WTC11 (cell line): ENCODE data around the gene DENND6A. TPM values are rescaled to one million over a fixed set of nuclear protein-coding genes. Genes with fewer than 3 reads are reported as not detected.

Experiments
- ATAC-seq: fragments of 200-7000 bp; cut with Tn5 transposase; 2 replicates; pipeline ENCODE4 v1.10.0; 2021; ENCODE audit warnings: mild to moderate bottlenecking, moderate library complexity
- CTCF ChIA-PET: fragments of 300-600 bp; sonication (Branson Sonifier 250); formaldehyde crosslinking; loops from one replicate; lab custom pipeline; 2021; ENCODE audit warnings: antibody characterized with exemption; lab: Charles Lee
- POLR2A ChIA-PET: fragments of 350-600 bp; sonication (Branson Sonifier 250); formaldehyde crosslinking; loops from one replicate; lab custom pipeline; 2021; ENCODE audit warnings: antibody characterized with exemption; lab: Charles Lee
- DNase-seq: peaks from one replicate; pipeline ENCODE4 v3.0.0; 2021; ENCODE audit warnings: low spot score
- H3K27ac Mint-ChIP-seq: 2 replicates; pipeline ENCODE4 v1.8.0; 2021; ENCODE audit warnings: mixed read lengths
- H3K27me3 Mint-ChIP-seq: 2 replicates; pipeline ENCODE4 v1.8.0; 2021; ENCODE audit warnings: low read depth, mild to moderate bottlenecking, moderate library complexity, mixed read lengths
- H3K36me3 Mint-ChIP-seq: 2 replicates; pipeline ENCODE4 v1.8.0; 2021; ENCODE audit warnings: mixed read lengths
- H3K4me1 Mint-ChIP-seq: 2 replicates; pipeline ENCODE4 v1.8.0; 2022; ENCODE audit warnings: mixed read lengths
- H3K4me3 Mint-ChIP-seq: 2 replicates; pipeline ENCODE4 v1.8.0; 2021; ENCODE audit warnings: mild to moderate bottlenecking, moderate library complexity, mixed read lengths
- H3K9me3 Mint-ChIP-seq: 2 replicates; pipeline ENCODE4 v1.8.0; 2021; ENCODE audit warnings: mixed read lengths
- ATF1 ChIP-seq: sonication (generic); formaldehyde crosslinking; IDR thresholded peaks from 2 replicates; pipeline ENCODE4 v1.8.1; 2023; ENCODE audit warnings: mild to moderate bottlenecking, moderate library complexity, missing genetic modification reagents
- EMX1 ChIP-seq: fragments of 250-450 bp; sonication (Bioruptor Pico); IDR thresholded peaks from 2 replicates; pipeline ENCODE4 v1.8.0; 2021; ENCODE audit warnings: mild to moderate bottlenecking
- FOXP1 ChIP-seq: sonication (generic); formaldehyde crosslinking; IDR thresholded peaks from 2 replicates; pipeline ENCODE4 v1.8.0; 2022; ENCODE audit warnings: missing genetic modification reagents, mild to moderate bottlenecking, moderate library complexity, borderline replicate concordance
- NFATC4 ChIP-seq: fragments of 250-450 bp; sonication (Bioruptor Pico); IDR thresholded peaks from 2 replicates; pipeline ENCODE4 v1.9.0; 2021; ENCODE audit warnings: mild to moderate bottlenecking
- NR2C2 ChIP-seq: sonication (generic); formaldehyde crosslinking; IDR thresholded peaks from 2 replicates; pipeline ENCODE4 v1.8.0; 2022; ENCODE audit warnings: mild to moderate bottlenecking, missing genetic modification reagents
- TCF7 ChIP-seq: sonication (generic); formaldehyde crosslinking; IDR thresholded peaks from 2 replicates; pipeline ENCODE4 v1.8.0; 2022; ENCODE audit warnings: mild to moderate bottlenecking, low read depth, missing genetic modification reagents, moderate library complexity
- TP53 ChIP-seq: sonication (generic); formaldehyde crosslinking; IDR thresholded peaks from 2 replicates; pipeline ENCODE4 v1.8.1; 2023; ENCODE audit warnings: mild to moderate bottlenecking, missing genetic modification reagents
- ZNF317 ChIP-seq: sonication (generic); formaldehyde crosslinking; IDR thresholded peaks from 2 replicates; pipeline ENCODE4 v1.8.1; 2023; ENCODE audit warnings: low read depth, mild to moderate bottlenecking, moderate library complexity, missing genetic modification reagents, borderline replicate concordance
- total RNA-seq: library from RNA; stranded (reverse); gene quantifications from 3 replicates; pipeline ENCODE4 v1.2.3, GENCODE V29; 2021
- TF ChIP-seq, protein P1 (sequence below): fragments of 250-450 bp; sonication (Bioruptor Pico); IDR thresholded peaks from 2 replicates; pipeline ENCODE4 v1.9.0; 2021; ENCODE audit warnings: mild to moderate bottlenecking, borderline replicate concordance
- TF ChIP-seq, protein P2 (sequence below): sonication (generic); formaldehyde crosslinking; IDR thresholded peaks from 2 replicates; pipeline ENCODE4 v1.8.0; 2022; ENCODE audit warnings: mild to moderate bottlenecking, missing genetic modification reagents
- TF ChIP-seq, protein P3 (sequence below): sonication (generic); formaldehyde crosslinking; IDR thresholded peaks from 2 replicates; pipeline ENCODE4 v1.8.1; 2022; ENCODE audit warnings: missing genetic modification reagents, borderline replicate concordance
- TF ChIP-seq, protein P4 (sequence below): sonication (generic); formaldehyde crosslinking; IDR thresholded peaks from 2 replicates; pipeline ENCODE4 v1.8.1; 2022; ENCODE audit warnings: low read depth, mild to moderate bottlenecking, moderate library complexity, missing genetic modification reagents, borderline replicate concordance

The DENND6A gene
- total RNA-seq, 1 experiment from 2014 or later: 13.9 TPM

- Mint-ChIP-seq H3K27me3 (no peaks in the 10 kb centered on the region), H3K27ac (no peak overlapping the region), H3K4me1 (no peaks in the 10 kb centered on the region), H3K9me3 (no peaks in the 10 kb centered on the region), H3K36me3 (peaks cover 39% of the 10 kb centered on the region), H3K4me3 (no peak overlapping the region)
- ATAC-seq (no peak), DNase-seq (no peak)
- TF ChIP-seq ZNF317 (CRISPR knock-in tag) (no peak), TCF7 (CRISPR knock-in tag) (no peak)
- ChIA-PET CTCF (no interaction called here), POLR2A (no interaction called here)
These were observed 64.9 kb downstream of the DENND6A start for GRCh38 chr3:57627976-57628375.

DNA sequence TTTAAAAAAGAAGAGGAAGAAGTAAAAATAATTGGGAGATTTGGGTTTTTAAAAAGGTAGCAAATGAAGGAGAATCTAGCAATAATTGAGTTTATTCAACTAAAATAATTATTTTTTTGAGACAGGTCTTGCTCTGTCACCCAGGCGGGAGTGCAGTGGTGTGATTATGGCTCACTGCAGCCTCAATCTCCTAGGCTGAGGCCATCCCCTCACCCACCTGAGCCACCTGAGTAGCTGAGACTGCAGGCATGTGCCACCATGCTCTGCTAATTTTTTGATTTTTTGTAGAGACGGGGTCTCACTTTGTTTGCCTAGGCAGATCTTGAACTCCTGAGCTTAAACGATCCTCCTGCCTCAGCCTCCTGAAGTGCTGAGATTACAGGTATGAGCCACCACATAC lies 68.1 kb downstream of the DENND6A start:
- POLR2A ChIA-PET: no interaction called here
- H3K4me3 Mint-ChIP-seq: no peak overlapping the region
- TF ChIP-seq, protein P1, sequence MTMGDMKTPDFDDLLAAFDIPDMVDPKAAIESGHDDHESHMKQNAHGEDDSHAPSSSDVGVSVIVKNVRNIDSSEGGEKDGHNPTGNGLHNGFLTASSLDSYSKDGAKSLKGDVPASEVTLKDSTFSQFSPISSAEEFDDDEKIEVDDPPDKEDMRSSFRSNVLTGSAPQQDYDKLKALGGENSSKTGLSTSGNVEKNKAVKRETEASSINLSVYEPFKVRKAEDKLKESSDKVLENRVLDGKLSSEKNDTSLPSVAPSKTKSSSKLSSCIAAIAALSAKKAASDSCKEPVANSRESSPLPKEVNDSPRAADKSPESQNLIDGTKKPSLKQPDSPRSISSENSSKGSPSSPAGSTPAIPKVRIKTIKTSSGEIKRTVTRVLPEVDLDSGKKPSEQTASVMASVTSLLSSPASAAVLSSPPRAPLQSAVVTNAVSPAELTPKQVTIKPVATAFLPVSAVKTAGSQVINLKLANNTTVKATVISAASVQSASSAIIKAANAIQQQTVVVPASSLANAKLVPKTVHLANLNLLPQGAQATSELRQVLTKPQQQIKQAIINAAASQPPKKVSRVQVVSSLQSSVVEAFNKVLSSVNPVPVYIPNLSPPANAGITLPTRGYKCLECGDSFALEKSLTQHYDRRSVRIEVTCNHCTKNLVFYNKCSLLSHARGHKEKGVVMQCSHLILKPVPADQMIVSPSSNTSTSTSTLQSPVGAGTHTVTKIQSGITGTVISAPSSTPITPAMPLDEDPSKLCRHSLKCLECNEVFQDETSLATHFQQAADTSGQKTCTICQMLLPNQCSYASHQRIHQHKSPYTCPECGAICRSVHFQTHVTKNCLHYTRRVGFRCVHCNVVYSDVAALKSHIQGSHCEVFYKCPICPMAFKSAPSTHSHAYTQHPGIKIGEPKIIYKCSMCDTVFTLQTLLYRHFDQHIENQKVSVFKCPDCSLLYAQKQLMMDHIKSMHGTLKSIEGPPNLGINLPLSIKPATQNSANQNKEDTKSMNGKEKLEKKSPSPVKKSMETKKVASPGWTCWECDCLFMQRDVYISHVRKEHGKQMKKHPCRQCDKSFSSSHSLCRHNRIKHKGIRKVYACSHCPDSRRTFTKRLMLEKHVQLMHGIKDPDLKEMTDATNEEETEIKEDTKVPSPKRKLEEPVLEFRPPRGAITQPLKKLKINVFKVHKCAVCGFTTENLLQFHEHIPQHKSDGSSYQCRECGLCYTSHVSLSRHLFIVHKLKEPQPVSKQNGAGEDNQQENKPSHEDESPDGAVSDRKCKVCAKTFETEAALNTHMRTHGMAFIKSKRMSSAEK (CRISPR knock-in tag): no peak
- TF ChIP-seq TP53 (CRISPR knock-in tag): no peak
- peaks cover 32% of the 10 kb centered on the region for H3K36me3 Mint-ChIP-seq
- H3K27ac Mint-ChIP-seq: no peak overlapping the region
- H3K4me1 Mint-ChIP-seq: peaks cover 7% of the 10 kb centered on the region
- no peaks in the 10 kb centered on the region for H3K27me3 Mint-ChIP-seq
- CTCF ChIA-PET: no interaction called here
- ATAC-seq (no peak), DNase-seq (no peak)
- H3K9me3 Mint-ChIP-seq: no peaks in the 10 kb centered on the region

GRCh38 chr3:57622362-57622761 lies 70.5 kb downstream of the DENND6A start:
- POLR2A ChIA-PET: no interaction called here
- Mint-ChIP-seq H3K27me3 (no peaks in the 10 kb centered on the region), H3K9me3 (peaks cover 5% of the 10 kb centered on the region), H3K36me3 (peaks cover 16% of the 10 kb centered on the region), H3K4me1 (peaks cover 7% of the 10 kb centered on the region), H3K27ac (no peak overlapping the region), H3K4me3 (no peak overlapping the region)
- no peak for TF ChIP-seq NR2C2
- TF ChIP-seq EMX1: no peak
- TF ChIP-seq, protein P2, sequence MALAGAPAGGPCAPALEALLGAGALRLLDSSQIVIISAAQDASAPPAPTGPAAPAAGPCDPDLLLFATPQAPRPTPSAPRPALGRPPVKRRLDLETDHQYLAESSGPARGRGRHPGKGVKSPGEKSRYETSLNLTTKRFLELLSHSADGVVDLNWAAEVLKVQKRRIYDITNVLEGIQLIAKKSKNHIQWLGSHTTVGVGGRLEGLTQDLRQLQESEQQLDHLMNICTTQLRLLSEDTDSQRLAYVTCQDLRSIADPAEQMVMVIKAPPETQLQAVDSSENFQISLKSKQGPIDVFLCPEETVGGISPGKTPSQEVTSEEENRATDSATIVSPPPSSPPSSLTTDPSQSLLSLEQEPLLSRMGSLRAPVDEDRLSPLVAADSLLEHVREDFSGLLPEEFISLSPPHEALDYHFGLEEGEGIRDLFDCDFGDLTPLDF: no peak
- TF ChIP-seq, protein P3, sequence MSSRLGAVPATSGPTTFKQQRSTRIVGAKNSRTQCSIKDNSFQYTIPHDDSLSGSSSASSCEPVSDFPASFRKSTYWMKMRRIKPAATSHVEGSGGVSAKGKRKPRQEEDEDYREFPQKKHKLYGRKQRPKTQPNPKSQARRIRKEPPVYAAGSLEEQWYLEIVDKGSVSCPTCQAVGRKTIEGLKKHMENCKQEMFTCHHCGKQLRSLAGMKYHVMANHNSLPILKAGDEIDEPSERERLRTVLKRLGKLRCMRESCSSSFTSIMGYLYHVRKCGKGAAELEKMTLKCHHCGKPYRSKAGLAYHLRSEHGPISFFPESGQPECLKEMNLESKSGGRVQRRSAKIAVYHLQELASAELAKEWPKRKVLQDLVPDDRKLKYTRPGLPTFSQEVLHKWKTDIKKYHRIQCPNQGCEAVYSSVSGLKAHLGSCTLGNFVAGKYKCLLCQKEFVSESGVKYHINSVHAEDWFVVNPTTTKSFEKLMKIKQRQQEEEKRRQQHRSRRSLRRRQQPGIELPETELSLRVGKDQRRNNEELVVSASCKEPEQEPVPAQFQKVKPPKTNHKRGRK: no peak
- no peak for TF ChIP-seq ATF1 (CRISPR knock-in tag)
- no peak for TF ChIP-seq FOXP1 (CRISPR knock-in tag)
- TF ChIP-seq NFATC4 (CRISPR knock-in tag): no peak
- TF ChIP-seq, protein P4, sequence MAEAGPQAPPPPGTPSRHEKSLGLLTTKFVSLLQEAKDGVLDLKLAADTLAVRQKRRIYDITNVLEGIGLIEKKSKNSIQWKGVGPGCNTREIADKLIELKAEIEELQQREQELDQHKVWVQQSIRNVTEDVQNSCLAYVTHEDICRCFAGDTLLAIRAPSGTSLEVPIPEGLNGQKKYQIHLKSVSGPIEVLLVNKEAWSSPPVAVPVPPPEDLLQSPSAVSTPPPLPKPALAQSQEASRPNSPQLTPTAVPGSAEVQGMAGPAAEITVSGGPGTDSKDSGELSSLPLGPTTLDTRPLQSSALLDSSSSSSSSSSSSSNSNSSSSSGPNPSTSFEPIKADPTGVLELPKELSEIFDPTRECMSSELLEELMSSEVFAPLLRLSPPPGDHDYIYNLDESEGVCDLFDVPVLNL (CRISPR knock-in tag): no peak
- CTCF ChIA-PET: no interaction called here
- ATAC-seq (no peak), DNase-seq (no peak)
